H9 (cell line): Measurements from ENCODE around the gene RNF208. TPM values are rescaled to one million over a fixed set of nuclear protein-coding genes. Genes with fewer than 3 reads are reported as not detected.

ENCODE experiments used
- DNase-seq: peaks from one replicate; pipeline ENCODE4 v3.0.0-alpha.2; 2017
- H2AFZ ChIP-seq: one replicate; pipeline ENCODE4 v1.6.1; 2013; ENCODE audit warnings: mild to moderate bottlenecking, low read length, control low read depth, moderate library complexity
- H2AK5ac ChIP-seq: 2 replicates; pipeline ENCODE4 v1.6.1; 2013; ENCODE audit warnings: low read length, control low read depth, mixed read lengths; ENCODE audit not compliant: insufficient read length
- H2BK120ac ChIP-seq: one replicate; pipeline ENCODE4 v1.6.1; 2013; ENCODE audit warnings: low read depth, mild to moderate bottlenecking, low read length, control low read depth, inconsistent platforms; ENCODE audit not compliant: poor library complexity, severe bottlenecking
- H2BK12ac ChIP-seq: 2 replicates; pipeline ENCODE4 v1.6.1; 2013; ENCODE audit warnings: low read length, control low read depth, mixed read lengths, low read depth; ENCODE audit not compliant: insufficient read length
- H2BK15ac ChIP-seq: 2 replicates; pipeline ENCODE4 v1.6.1; 2013; ENCODE audit warnings: low read depth, low read length, control low read depth
- H2BK20ac ChIP-seq: one replicate; pipeline ENCODE4 v1.6.1; 2013; ENCODE audit warnings: low read depth, mild to moderate bottlenecking, low read length, control low read depth, inconsistent platforms; ENCODE audit not compliant: poor library complexity, severe bottlenecking
- H2BK5ac ChIP-seq: 2 replicates; pipeline ENCODE4 v1.6.1; 2013; ENCODE audit warnings: low read length, control low read depth, mixed read lengths; ENCODE audit not compliant: insufficient read length
- H3K14ac ChIP-seq: 2 replicates; pipeline ENCODE4 v1.6.1; 2013; ENCODE audit warnings: low read length, control low read depth; ENCODE audit not compliant: insufficient read depth
- H3K18ac ChIP-seq: 2 replicates; pipeline ENCODE4 v1.6.1; 2013; ENCODE audit warnings: low read depth, mild to moderate bottlenecking, mixed read lengths, low read length, control low read depth; ENCODE audit not compliant: insufficient read length
- H3K23ac ChIP-seq: 2 replicates; pipeline ENCODE4 v1.6.1; 2013; ENCODE audit warnings: low read length, control low read depth, mixed read lengths, low read depth; ENCODE audit not compliant: insufficient read length
- H3K23me2 ChIP-seq: 2 replicates; pipeline ENCODE4 v1.6.1; 2013; ENCODE audit warnings: low read depth, mild to moderate bottlenecking, mixed read lengths, low read length, control low read depth; ENCODE audit not compliant: insufficient read length, poor library complexity, severe bottlenecking
- H3K27ac ChIP-seq: 2 replicates; pipeline ENCODE4 v1.5.1; 2013; ENCODE audit warnings: low read length, control low read depth, mixed read lengths, low read depth; ENCODE audit not compliant: insufficient read length
- H3K27me3 ChIP-seq: 2 replicates; pipeline ENCODE4 v1.6.1; 2013; ENCODE audit warnings: low read length, control low read depth, inconsistent platforms; ENCODE audit not compliant: insufficient read depth
- H3K4ac ChIP-seq: 2 replicates; pipeline ENCODE4 v1.6.1; 2013; ENCODE audit warnings: low read depth, mild to moderate bottlenecking, control low read depth, inconsistent platforms, low read length, moderate library complexity
- H3K4me1 ChIP-seq: 2 replicates; pipeline ENCODE4 v1.6.1; 2013; ENCODE audit warnings: low read length, control low read depth, inconsistent platforms; ENCODE audit not compliant: insufficient read depth
- H3K4me2 ChIP-seq: 2 replicates; pipeline ENCODE4 v1.6.1; 2013; ENCODE audit warnings: low read length, control low read depth, mixed read lengths; ENCODE audit not compliant: insufficient read length, insufficient read depth
- H3K56ac ChIP-seq: 2 replicates; pipeline ENCODE4 v1.6.1; 2013; ENCODE audit warnings: low read depth, mild to moderate bottlenecking, mixed read lengths, low read length, control low read depth; ENCODE audit not compliant: insufficient read length
- H3K79me1 ChIP-seq: 2 replicates; pipeline ENCODE4 v1.6.1; 2013; ENCODE audit warnings: low read depth, mild to moderate bottlenecking, moderate library complexity, low read length, control low read depth, inconsistent platforms; ENCODE audit not compliant: insufficient read depth, poor library complexity, severe bottlenecking
- H3K79me2 ChIP-seq: 2 replicates; pipeline ENCODE4 v1.6.1; 2013; ENCODE audit warnings: low read length, control low read depth, inconsistent platforms; ENCODE audit not compliant: insufficient read depth
- H3K9ac ChIP-seq: 2 replicates; pipeline ENCODE4 v1.6.1; 2013; ENCODE audit warnings: low read length, control low read depth, mixed read lengths; ENCODE audit not compliant: insufficient read length; ENCODE audit errors: extremely low read depth
- H3K9me3 ChIP-seq: one replicate; pipeline ENCODE4 v1.6.1; 2013; ENCODE audit warnings: low read depth, low read length, inconsistent platforms; ENCODE audit not compliant: control insufficient read depth
- H3T11ph ChIP-seq: one replicate; pipeline ENCODE4 v1.6.1; 2013; ENCODE audit warnings: mild to moderate bottlenecking, low read length, control low read depth, inconsistent platforms
- H4K20me1 ChIP-seq: one replicate; pipeline ENCODE4 v1.6.1; 2013; ENCODE audit not compliant: control insufficient read depth, insufficient read length, insufficient read depth
- H4K5ac ChIP-seq: 2 replicates; pipeline ENCODE4 v1.6.1; 2013; ENCODE audit warnings: low read depth, mild to moderate bottlenecking, mixed read lengths, low read length, control low read depth; ENCODE audit not compliant: insufficient read length
- H4K8ac ChIP-seq: replicated peaks from 2 replicates; pipeline ENCODE4 v1.6.1; 2013; ENCODE audit warnings: low read length, control low read depth, mixed read lengths, low read depth; ENCODE audit not compliant: insufficient read length
- H4K91ac ChIP-seq: 2 replicates; pipeline ENCODE4 v1.6.1; 2013; ENCODE audit warnings: low read depth, mild to moderate bottlenecking, moderate library complexity, mixed read lengths, low read length, control low read depth; ENCODE audit not compliant: insufficient read length
- H3K27ac Mint-ChIP-seq, 3 experiments: 2 replicates in 2 of 3; 3 replicates in 1 of 3; pipeline ENCODE4 v1.8.0; 2020 to 2021; ENCODE audit warnings: mixed read lengths in 3 of 3, mild to moderate bottlenecking in 1 of 3, moderate library complexity in 1 of 3
- H3K27me3 Mint-ChIP-seq: 2 replicates; pipeline ENCODE4 v1.8.0; 2021; ENCODE audit warnings: low read depth, mild to moderate bottlenecking, moderate library complexity, mixed read lengths
- H3K36me3 Mint-ChIP-seq, 3 experiments: 2 replicates in 2 of 3; 3 replicates in 1 of 3; pipeline ENCODE4 v1.8.0; 2020 to 2021; ENCODE audit warnings: low read depth in 3 of 3, mixed read lengths in 3 of 3; ENCODE audit not compliant: insufficient read depth in 1 of 3
- H3K4me1 Mint-ChIP-seq, 2 experiments: 2 replicates each; pipeline ENCODE4 v1.8.0; 2020; ENCODE audit warnings: mixed read lengths in 2 of 2
- H3K4me3 Mint-ChIP-seq, 2 experiments: 2 replicates in 1 of 2; 3 replicates in 1 of 2; pipeline ENCODE4 v1.8.0; 2020 to 2021; ENCODE audit warnings: mild to moderate bottlenecking in 2 of 2, mixed read lengths in 2 of 2, moderate library complexity in 1 of 2
- H3K9me3 Mint-ChIP-seq, 2 experiments: 2 replicates in 1 of 2; 3 replicates in 1 of 2; pipeline ENCODE4 v1.8.0; 2020; ENCODE audit warnings: mild to moderate bottlenecking in 2 of 2, mixed read lengths in 2 of 2, moderate library complexity in 1 of 2
- CTCF ChIP-seq: fragments of 200-600 bp; sonication (generic); conservative IDR thresholded peaks from 3 replicates; pipeline ENCODE4 v1.8.0; 2021; ENCODE audit warnings: antibody characterized with exemption, mild to moderate bottlenecking
- WGBS: extraction: QIAGEN DNeasy Blood & Tissue Kit; methylation state at CpG from one replicate; pipeline ENCODE4 v1.1.7; 2013; ENCODE audit warnings: missing lambda C conversion rate, low lambda C conversion rate, mixed read lengths; ENCODE audit not compliant: insufficient read length; ENCODE audit errors: extremely low coverage; 5-methylcytosine and 5-hydroxymethylcytosine counted together
- total RNA-seq: library from RNA; stranded (reverse); gene quantifications from 2 replicates; pipeline ENCODE4 v1.2.1, GENCODE V29; 2021

RNF208 gene
- total RNA-seq, 1 experiment from 2014 or later, result 7.7 TPM

DNA sequence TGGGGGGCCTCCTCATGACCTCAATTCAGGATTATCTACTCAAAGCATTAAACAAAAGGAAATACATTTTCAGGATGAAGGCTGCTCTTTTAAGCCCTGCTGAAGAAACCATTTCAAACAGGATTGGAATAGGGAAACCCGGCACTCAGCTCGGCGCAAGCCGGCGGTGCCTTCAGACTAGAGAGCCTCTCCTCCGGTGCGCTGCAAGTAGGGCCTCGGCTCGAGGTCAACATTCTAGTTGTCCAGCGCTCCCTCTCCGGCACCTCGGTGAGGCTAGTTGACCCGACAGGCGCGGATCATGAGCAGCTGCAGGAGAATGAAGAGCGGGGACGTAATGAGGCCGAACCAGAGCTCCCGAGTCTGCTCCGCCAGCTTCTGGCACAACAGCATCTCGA lies 17.3 kb downstream of the RNF208 start:
- Histone ChIP-seq H4K8ac (no peak overlapping the region), H3K27me3 (no peaks in the 10 kb centered on the region), H3K9me3 (no peaks in the 10 kb centered on the region), H3K56ac (no peak overlapping the region), H3K4me1 (no peaks in the 10 kb centered on the region; the same call in 1 of the 2 replicates), H2BK15ac (no peak overlapping the region), H4K20me1 (no peaks in the 10 kb centered on the region), H3K4ac (no peak overlapping the region), H3K27ac (no peak overlapping the region), H3K23me2 (peaks cover 8% of the 10 kb centered on the region), H2BK120ac (no peak overlapping the region), H2AFZ (no peak overlapping the region), H3K79me1 (peaks cover 19% of the 10 kb centered on the region), H2BK5ac (no peak overlapping the region), H3K9ac (peak overlapping the region; percentile 70), H3K79me2 (peaks cover 13% of the 10 kb centered on the region; the same call in 1 of the 2 replicates), H4K5ac (no peak overlapping the region), H3T11ph (no peak overlapping the region), H3K18ac (no peak overlapping the region), H3K14ac (no peak overlapping the region), H3K23ac (no peak overlapping the region), H3K4me2 (peak overlapping the region; percentile 68), H2AK5ac (no peak overlapping the region), H4K91ac (no peak overlapping the region), H2BK12ac (no peak overlapping the region), H2BK20ac (no peak overlapping the region)
- Mint-ChIP-seq H3K36me3 (peaks cover 6 to 32% (median 24%) of the 10 kb centered on the region in 3 experiments), H3K27ac (peak overlapping the region; percentile 81 to 97 (median 90); a peak in 5 of 7 replicates), H3K27me3 (no peaks in the 10 kb centered on the region), H3K9me3 (no peaks in the 10 kb centered on the region), H3K4me1 (peaks cover 25 to 33% of the 10 kb centered on the region in 2 experiments), H3K4me3 (peak overlapping the region; percentile 93 to 99)
- no CpG with 5 or more reads among the region's 21 CpGs for WGBS
- DNase-seq, result no peak
- TF ChIP-seq CTCF, result no peak
